ENCODE data around the gene SLIT3. TPM values are rescaled to one million over a fixed set of nuclear protein-coding genes. Genes with fewer than 3 reads are reported as not detected.

SLIT3 gene
- total RNA-seq, 1 experiment from 2014 or later = under 0.01 TPM

DNA sequence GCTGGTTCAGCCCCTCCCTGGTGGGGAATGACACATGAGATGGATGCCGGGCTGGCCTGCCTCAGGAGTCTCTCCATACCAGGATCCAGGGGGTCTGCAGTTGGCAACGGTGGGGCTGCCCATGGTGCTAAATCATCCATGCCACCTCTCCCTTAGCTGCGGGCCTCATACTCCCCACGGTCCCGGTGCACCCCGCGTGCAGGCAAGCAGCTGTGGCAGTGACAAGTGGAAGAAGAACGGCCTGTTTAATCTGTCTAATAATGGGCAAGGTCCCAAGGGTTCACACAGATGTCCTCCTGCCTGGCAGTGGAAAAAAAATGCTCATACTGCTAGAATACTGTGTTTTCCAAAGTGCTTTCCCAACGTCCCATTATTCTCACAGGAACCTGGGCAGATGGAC lies 524.9 kb downstream of the SLIT3 start:
- DNase-seq (ENCODE audit: low read depth) = no peak

DNA sequence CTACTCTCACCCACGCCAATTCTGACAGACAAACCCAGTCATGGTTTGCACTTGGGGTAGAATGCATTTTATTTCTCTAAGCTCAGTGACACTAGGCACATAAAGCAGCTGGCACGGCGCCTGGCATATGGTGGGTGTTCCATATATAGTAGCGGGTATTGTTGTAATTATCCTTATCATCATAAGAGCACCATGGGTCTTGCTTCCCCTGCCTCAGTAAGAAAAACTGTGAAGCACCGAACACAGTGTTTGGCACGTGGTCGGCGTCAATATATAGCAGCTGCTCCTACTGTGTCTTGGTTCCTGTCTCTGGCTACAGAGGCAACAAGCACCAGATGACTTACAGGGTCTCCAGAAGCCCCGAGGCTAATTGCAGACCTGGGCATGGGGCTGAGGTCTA lies 527.7 kb downstream of the SLIT3 start:
- no peak for DNase-seq (ENCODE audit: low read depth)

DNA sequence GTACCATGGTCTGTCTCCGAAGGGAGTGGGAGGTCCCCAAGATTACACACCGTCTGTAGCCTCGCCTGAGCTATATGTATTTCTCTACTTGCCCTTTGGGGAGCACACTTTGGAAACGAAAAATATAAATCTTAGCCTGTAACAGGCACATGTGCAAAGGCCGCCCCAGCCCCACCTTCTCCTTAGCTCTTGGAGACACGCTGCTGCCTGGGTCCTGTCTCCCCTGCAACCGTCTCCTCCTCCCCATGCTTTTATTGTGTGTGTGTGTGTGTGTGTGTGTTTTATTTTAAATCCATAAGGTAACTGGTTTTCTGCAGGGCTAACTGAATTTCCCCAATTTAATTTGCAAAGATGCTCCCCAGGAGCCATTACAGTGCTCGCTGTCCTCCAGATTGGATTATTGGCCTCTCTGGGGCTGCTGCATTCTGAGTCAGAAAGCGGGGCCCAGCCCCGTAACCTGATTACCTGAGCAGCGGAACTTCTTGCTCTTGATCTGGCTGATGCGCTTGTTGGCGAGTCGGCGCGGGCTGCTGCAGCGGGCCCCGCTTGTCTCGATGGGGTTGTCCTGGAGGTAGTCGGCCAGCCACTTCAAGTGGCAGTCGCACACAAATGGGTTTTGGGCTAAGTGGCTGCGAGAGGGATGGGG lies 528.5 kb downstream of the SLIT3 start:
- DNase-seq (ENCODE audit: low read depth) = no peak

- DNase-seq (ENCODE audit: low read depth) = no peak
Observed at GRCh38 chr5:168771678-168772077, 529.3 kb downstream of the SLIT3 start.

DNA sequence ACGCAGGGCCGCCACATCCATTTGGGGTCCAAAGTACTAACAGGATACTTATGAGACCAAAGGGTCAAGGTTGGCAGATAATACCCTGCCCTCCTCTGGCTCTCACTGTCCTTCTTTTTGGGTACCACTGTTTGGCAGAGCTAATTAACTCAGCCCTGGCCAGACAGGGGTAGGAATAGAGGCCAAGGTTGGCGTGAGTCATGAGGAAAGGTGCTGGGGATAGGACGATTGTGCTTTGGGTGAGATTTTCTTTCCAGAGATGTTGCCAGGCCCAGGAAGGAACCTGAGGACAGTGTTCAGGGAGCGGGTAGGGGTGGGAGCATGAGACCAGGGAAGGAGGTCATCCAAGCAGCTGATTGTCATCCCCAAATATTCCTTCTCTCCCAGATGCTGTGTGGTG lies 529.9 kb downstream of the SLIT3 start:
- no peak for DNase-seq (ENCODE audit: low read depth)

DNA sequence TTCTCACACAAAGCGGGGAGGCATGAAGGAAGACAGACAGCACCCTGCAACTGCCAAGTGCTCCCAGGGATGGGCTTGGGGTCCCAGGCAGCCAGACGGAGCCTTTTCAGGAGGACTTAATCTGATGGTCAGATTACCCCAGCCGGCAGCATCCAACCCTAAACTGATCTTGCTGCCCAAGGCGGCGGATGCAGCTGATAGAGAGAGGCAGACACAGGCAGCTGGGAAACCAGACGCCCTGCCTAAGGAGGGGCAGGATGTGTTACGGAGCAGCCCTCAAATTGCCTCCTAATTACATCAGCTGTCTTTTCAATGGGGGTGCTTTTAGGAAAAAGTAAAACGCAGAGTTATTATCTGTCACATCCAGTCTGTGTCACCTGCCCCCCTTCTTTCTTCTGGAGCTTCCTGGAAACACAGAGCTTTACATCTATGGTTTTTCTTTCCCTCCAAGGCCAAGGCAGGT lies 530.9 kb downstream of the SLIT3 start:
- no peak for DNase-seq (ENCODE audit: low read depth)

- no peak for DNase-seq (ENCODE audit: low read depth)
Observed at GRCh38 chr5:168768172-168768571, 532.8 kb downstream of the SLIT3 start.

GRCh38 chr5:168766426-168766700 lies 534.6 kb downstream of the SLIT3 start:
- peak; percentile 15 for DNase-seq (ENCODE audit: low read depth)

- DNase-seq (ENCODE audit: low read depth) = peak; percentile 25
Observed at GRCh38 chr5:168765551-168766425, 535.2 kb downstream of the SLIT3 start.

- no peak for DNase-seq (ENCODE audit: low read depth)
Observed at GRCh38 chr5:168765086-168765550, 535.8 kb downstream of the SLIT3 start.

DNA sequence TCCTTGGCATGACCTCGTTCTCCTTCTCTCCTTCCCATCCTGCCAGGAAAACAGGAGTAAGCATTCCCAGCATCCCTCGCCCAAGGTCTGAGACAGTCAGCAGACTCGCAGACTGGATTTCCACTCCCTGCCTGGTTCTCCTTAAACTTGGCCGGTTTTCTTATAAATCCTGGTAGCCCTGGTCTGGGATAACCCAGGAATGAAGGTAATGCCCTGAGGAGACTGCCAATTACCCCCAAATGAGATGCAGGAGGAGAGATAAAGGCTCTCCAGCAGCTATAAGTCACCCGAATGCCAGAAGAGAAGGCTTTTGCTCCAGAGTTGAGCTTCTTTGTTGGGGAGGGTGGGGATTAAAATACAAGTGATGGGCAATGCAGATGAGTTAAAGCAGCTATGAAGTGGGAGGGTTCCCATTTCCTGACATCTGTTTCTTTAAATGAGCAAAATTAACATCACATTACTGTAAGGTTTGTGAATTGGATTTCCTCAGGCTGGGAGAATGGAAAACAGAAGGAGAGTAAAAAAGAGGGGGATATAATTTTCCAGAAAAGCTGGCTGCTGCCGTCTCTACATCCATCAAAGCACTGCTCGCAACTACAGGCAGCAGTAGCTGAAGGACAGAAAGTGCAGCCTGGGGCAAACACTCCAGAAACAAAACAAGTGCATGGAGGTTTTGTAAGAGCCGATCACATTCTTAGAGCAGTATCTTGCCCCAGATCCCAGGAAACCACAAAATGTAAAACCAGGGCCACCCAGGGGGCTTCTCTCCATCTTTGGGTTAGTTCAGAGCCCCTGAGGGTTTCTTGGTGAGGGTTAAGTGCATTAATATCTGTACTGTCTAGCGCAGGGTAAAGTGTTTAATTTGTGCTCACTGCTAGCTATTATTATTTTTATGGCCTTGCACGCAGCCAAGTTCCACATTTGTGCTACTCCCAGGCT lies 544.2 kb downstream of the SLIT3 start:
- no peak for DNase-seq (ENCODE audit: low read depth)

DNA sequence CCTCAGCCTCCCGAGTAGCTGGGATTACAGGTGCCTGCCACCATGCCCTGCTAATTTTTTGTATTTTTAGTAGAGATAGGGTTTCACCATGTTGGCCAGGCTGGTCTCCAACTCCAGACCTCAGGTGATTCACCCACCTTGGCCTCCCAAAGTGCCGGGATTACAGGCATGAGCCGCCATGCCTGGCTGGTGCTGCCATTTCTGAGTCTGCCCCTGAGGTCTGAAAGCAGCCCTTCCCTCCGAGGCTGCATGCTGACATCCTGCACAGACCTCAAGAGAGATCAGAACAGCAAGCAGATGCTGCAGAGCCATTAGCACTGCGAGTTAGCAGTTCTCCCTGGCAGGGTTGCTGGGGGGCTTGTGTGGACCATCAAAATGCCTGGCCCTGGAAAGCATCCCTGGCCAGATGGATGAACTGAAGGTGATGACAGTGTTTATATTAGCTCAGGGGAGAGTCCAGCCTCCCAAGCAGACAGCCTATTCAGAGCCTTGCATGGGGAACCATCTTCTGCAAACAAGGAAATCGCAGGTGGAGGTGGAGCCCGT lies 545.3 kb downstream of the SLIT3 start:
- no peak for DNase-seq (ENCODE audit: low read depth)

GRCh38 chr5:168753691-168754254 lies 547.2 kb downstream of the SLIT3 start:
- no peak for DNase-seq (ENCODE audit: low read depth)

- no peak for DNase-seq (ENCODE audit: low read depth)
Observed at GRCh38 chr5:168752416-168753190, 548.3 kb downstream of the SLIT3 start.

GRCh38 chr5:168752012-168752411 lies 548.9 kb downstream of the SLIT3 start:
- no peak for DNase-seq (ENCODE audit: low read depth)

- DNase-seq (ENCODE audit: low read depth) = no peak
Observed at GRCh38 chr5:168750926-168751325, 550.0 kb downstream of the SLIT3 start.

- no peak for DNase-seq (ENCODE audit: low read depth)
Observed at GRCh38 chr5:168749391-168750100, 551.4 kb downstream of the SLIT3 start.

GRCh38 chr5:168747987-168748777 lies 552.8 kb downstream of the SLIT3 start:
- no peak for DNase-seq (ENCODE audit: low read depth)

Data from LHCN-M2 (cell line).